ENCODE results near the gene ZNF668. TPM values are rescaled to one million over a fixed set of nuclear protein-coding genes. Genes with fewer than 3 reads are reported as not detected.
A peak's percentile ranks its signal among the peaks of the same experiment; 100 is the strongest.

The ZNF668 gene
- total and polyA plus RNA-seq, 2 of the 13 experiments (the other 11 are each of a cell fraction or from before 2014, with no cell fraction given): 3.8 to 9.8 TPM

GRCh38 chr16:31033709-31034492 lies 40.1 kb downstream of the ZNF668 start (continued):
- TF ChIP-seq POGK (CRISPR knock-in tag; conservative IDR thresholded peaks at IDR 0.05): peak; percentile 35; the same call in 1 of the 2 replicates
- TF ChIP-seq ZSCAN20 (CRISPR knock-in tag; IDR thresholded peaks at IDR 0.05; ENCODE audit: borderline replicate concordance): 0 out of 2 replicates have a peak, but pooled peaks have one; percentile 40
- TF ChIP-seq KDM1A (CRISPR knock-in tag; IDR thresholded peaks at IDR 0.05): no peak
- no peak for TF ChIP-seq HHEX (CRISPR knock-in tag; IDR thresholded peaks at IDR 0.05)
- TF ChIP-seq RARG (CRISPR knock-in tag; IDR thresholded peaks at IDR 0.05; ENCODE audit: low read depth): no peak
- TF ChIP-seq HBP1 (CRISPR knock-in tag; IDR thresholded peaks at IDR 0.05; ENCODE audit: low read depth): no peak
- 0 out of 2 replicates have a peak, but pooled peaks have one; percentile 64 for TF ChIP-seq CREBL2 (CRISPR knock-in tag; IDR thresholded peaks at IDR 0.05; ENCODE audit: borderline replicate concordance)
- no peak for TF ChIP-seq STAT5B (CRISPR knock-in tag; IDR thresholded peaks at IDR 0.05)
- TF ChIP-seq ZFX (CRISPR knock-in tag; IDR thresholded peaks at IDR 0.05; ENCODE audit: low read depth): peak; percentile 37
- no peak for TF ChIP-seq ZNF460 (CRISPR knock-in tag; IDR thresholded peaks at IDR 0.05; ENCODE audit: borderline replicate concordance)
- TF ChIP-seq CCDC6 (CRISPR knock-in tag; IDR thresholded peaks at IDR 0.05): peak; percentile 50; the same call in 1 of the 2 replicates
- TF ChIP-seq NCOR1 (IDR thresholded peaks at IDR 0.05; ENCODE audit: borderline replicate concordance, low read length): no peak
- TF ChIP-seq SNAPC5 (CRISPR knock-in tag; IDR thresholded peaks at IDR 0.05; ENCODE audit: borderline replicate concordance): no peak
- no peak for TF ChIP-seq BRF2 (CRISPR knock-in tag; IDR thresholded peaks at IDR 0.05)
- no peak for TF ChIP-seq XRCC5 (optimal IDR thresholded peaks at IDR 0.05; ENCODE audit: low read length)
- peak; percentile 18; the same call in 1 of the 2 replicates for TF ChIP-seq ZNF878 (CRISPR knock-in tag; IDR thresholded peaks at IDR 0.05)
- TF ChIP-seq ZNF33A (CRISPR knock-in tag; IDR thresholded peaks at IDR 0.05; ENCODE audit: borderline replicate concordance): no peak
- no peak for TF ChIP-seq ATF6 (CRISPR knock-in tag; conservative IDR thresholded peaks at IDR 0.05)
- TF ChIP-seq MXD4 (CRISPR knock-in tag; IDR thresholded peaks at IDR 0.05): no peak
- no peak for TF ChIP-seq ZNF616 (CRISPR knock-in tag; IDR thresholded peaks at IDR 0.05; ENCODE audit: low read depth)
- TF ChIP-seq ZNF761 (CRISPR knock-in tag; conservative IDR thresholded peaks at IDR 0.05): no peak
- TF ChIP-seq ZNF781 (CRISPR knock-in tag; IDR thresholded peaks at IDR 0.05; ENCODE audit: borderline replicate concordance, not compliant biosample characterization): peak; percentile 69
- TF ChIP-seq SP4 (CRISPR knock-in tag; IDR thresholded peaks at IDR 0.05): peak; percentile 82; the same call in 1 of the 2 replicates

Data from HepG2 (cell line).